ENCODE results near the gene LRRC49.

The LRRC49 gene

GRCh38 chr15:71085809-71086208 lies 193.2 kb downstream of the LRRC49 start:
- TF ChIP-seq CTCF (IDR thresholded peaks at IDR 0.05; ENCODE audit: borderline replicate concordance, insufficient read depth, low read depth, low read length) = no peak
- H3K4me3 ChIP-seq (ENCODE audit: low read depth, low read length) = no peak overlapping the region

- H3K4me3 ChIP-seq (ENCODE audit: low read depth, low read length) = no peak overlapping the region
- no peak for TF ChIP-seq CTCF (IDR thresholded peaks at IDR 0.05; ENCODE audit: borderline replicate concordance, insufficient read depth, low read depth, low read length)
These were observed 195.5 kb downstream of the LRRC49 start for GRCh38 chr15:71088155-71088554.

DNA sequence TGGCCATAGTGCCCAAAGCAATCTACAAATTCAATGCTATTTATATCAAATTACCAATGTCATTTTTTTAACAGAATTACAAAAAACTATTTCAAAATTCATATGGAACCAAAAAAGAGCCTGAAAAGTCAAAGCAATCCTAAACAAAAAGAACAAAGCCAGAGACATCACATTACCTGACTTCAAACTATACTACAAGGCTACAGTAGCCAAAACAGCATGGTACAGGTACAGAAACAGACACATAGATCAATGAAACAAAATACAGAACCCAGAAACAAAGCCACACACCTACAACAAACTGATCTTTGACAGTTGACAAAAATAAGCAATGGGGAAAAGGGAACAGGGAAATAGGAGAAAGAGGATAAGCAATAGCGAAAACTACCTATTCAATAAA lies 196.1 kb downstream of the LRRC49 start:
- no peak for TF ChIP-seq CTCF (IDR thresholded peaks at IDR 0.05; ENCODE audit: borderline replicate concordance, insufficient read depth, low read depth, low read length)
- H3K4me3 ChIP-seq (ENCODE audit: low read depth, low read length) = no peak overlapping the region

GRCh38 chr15:71089801-71090200 lies 197.2 kb downstream of the LRRC49 start:
- H3K4me3 ChIP-seq (ENCODE audit: low read depth, low read length) = no peak overlapping the region
- no peak for TF ChIP-seq CTCF (IDR thresholded peaks at IDR 0.05; ENCODE audit: borderline replicate concordance, insufficient read depth, low read depth, low read length)

DNA sequence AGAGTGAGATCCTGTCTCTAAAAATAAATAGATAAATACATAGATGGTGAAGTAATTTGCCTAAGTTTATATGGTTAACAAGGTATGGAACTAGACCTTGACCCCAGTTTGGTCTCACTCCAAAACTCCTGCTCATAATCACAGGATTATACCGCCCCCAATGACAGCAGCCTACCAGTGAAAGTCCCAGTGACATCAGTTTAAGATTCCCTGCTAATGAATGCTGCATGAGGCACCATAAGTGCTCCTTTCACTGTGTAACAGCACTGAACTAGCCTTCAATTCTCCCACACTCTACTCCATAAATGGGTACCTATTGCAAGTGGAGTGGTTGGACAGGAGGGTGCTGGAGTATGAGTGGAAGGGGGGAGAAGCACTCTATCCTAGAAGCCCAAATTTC lies 199.0 kb downstream of the LRRC49 start:
- no peak for TF ChIP-seq CTCF (IDR thresholded peaks at IDR 0.05; ENCODE audit: borderline replicate concordance, insufficient read depth, low read depth, low read length)
- no peak overlapping the region for H3K4me3 ChIP-seq (ENCODE audit: low read depth, low read length)

DNA sequence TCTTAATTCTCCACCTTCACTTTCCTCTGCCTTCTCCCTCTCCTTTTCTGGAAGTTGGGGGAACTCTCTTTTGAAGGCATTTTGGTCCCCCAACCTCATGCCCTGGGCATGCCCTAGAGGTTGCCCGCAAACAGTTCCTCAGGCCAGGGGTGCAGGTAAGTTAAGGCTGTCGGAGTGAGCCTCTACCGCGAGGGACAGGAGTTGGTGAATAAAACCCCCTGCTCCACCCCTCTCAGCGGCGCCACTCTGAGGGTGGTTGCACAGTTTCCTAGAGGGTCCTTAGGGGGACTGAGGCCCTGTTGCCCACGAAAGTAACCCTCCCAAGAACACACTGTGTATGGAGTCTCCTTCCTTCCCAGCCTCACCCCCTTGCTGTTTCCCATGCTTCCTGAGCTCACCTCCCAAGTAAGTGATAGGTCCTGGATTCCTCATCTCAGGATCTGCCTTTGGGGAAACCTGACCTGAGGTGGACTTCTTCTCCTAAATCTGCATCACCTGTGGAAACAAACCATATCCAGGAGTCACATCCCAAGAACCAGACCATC lies 199.5 kb downstream of the LRRC49 start:
- H3K4me3 ChIP-seq (ENCODE audit: low read depth, low read length) = no peak overlapping the region
- no peak for TF ChIP-seq CTCF (IDR thresholded peaks at IDR 0.05; ENCODE audit: borderline replicate concordance, insufficient read depth, low read depth, low read length)

DNA sequence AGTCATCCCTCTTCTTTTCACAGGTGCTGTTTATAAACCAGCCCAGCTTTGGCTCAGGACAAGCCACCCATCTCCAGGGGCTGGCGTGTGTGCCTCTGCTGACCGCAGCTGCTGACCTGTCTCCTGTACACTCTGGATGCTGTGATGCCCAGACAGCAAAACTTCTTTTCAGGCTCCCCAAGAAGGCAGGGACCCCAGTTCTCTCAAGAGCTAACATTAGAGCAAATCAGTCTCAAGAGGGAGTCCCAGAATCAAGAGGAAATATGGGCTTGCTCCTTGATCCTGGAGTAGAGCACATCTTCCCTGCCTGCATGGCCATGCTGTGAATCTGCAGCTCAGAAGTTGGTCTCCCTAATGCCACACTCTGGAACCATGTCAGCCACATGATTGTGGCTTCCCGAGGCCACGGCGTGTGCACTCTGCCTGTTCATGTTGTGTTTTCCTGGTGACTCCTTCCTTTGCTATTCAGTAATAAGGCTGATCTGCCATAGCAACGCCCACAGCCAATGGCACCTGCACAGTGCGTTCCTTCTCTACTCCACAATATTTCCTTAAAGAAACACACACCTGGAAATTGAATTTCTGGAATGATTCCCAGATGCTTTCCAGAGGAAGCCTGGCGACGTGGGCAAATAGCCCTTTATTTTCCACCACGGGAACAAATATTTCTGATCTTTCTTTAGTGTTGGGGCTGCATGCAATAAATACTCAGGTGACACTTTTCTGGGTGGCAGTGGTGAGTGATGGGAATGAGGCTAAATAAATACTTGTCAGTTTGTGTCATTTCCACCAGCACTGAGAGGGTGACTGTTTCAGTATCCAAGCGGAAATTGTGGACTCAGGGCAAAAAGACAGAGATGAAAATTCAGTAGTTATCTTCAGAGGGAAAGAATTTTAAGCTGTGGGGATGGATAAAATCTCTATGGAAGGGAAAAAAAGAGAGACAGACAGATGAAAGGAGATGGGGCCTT lies 200.7 kb downstream of the LRRC49 start:
- TF ChIP-seq CTCF (IDR thresholded peaks at IDR 0.05; ENCODE audit: borderline replicate concordance, insufficient read depth, low read depth, low read length) = no peak
- H3K4me3 ChIP-seq (ENCODE audit: low read depth, low read length) = no peak overlapping the region

All from GM12875 (cell line).